Smooth muscle cell (in vitro differentiated cells): ENCODE measurements around the gene SIM1. TPM values are rescaled to one million over a fixed set of nuclear protein-coding genes. Genes with fewer than 3 reads are reported as not detected.

Experiments
- DNase-seq: peaks from one replicate; lab custom pipeline; 2025; ENCODE audit not compliant: unreplicated experiment; lab: John Stamatoyannopoulos, UW
- H2AFZ ChIP-seq: fragments of 200-600 bp; sonication (generic); 2 replicates; pipeline ENCODE4 v1.6.0; 2016; ENCODE audit warnings: antibody characterized with exemption, low read depth, mild to moderate bottlenecking
- H3F3A ChIP-seq: fragments of 200-600 bp; sonication (generic); 2 replicates; pipeline ENCODE4 v1.6.0; 2017; ENCODE audit warnings: antibody characterized with exemption, low read depth
- H3K27ac ChIP-seq: fragments of 200-600 bp; sonication (generic); 2 replicates; pipeline ENCODE4 v1.5.1; 2016; ENCODE audit warnings: low read depth, mild to moderate bottlenecking
- H3K27me3 ChIP-seq: fragments of 200-600 bp; sonication (generic); 2 replicates; pipeline ENCODE4 v1.6.1; 2016; ENCODE audit warnings: low read depth, mild to moderate bottlenecking
- H3K36me3 ChIP-seq: fragments of 200-600 bp; sonication (generic); 2 replicates; pipeline ENCODE4 v1.5.1; 2016; ENCODE audit warnings: low read depth
- H3K4me1 ChIP-seq: fragments of 200-600 bp; sonication (generic); 2 replicates; pipeline ENCODE4 v1.5.1; 2016; ENCODE audit warnings: low read depth
- H3K4me2 ChIP-seq: fragments of 200-600 bp; sonication (generic); 2 replicates; pipeline ENCODE4 v1.6.0; 2016; ENCODE audit warnings: mild to moderate bottlenecking
- H3K4me3 ChIP-seq: fragments of 200-600 bp; sonication (generic); 2 replicates; pipeline ENCODE4 v1.5.1; 2016; ENCODE audit warnings: mild to moderate bottlenecking
- H3K79me2 ChIP-seq: fragments of 200-600 bp; sonication (generic); 2 replicates; pipeline ENCODE4 v1.6.0; 2016; ENCODE audit warnings: low read depth, mild to moderate bottlenecking
- H3K9ac ChIP-seq: fragments of 200-600 bp; sonication (generic); 2 replicates; pipeline ENCODE4 v1.6.0; 2016; ENCODE audit warnings: low read depth
- H3K9me3 ChIP-seq: fragments of 200-600 bp; sonication (generic); replicated peaks from 2 replicates; pipeline ENCODE4 v1.5.1; 2016; ENCODE audit warnings: low read depth
- H4K20me1 ChIP-seq: fragments of 200-600 bp; sonication (generic); 2 replicates; pipeline ENCODE4 v1.6.0; 2016; ENCODE audit warnings: low read depth
- CTCF ChIP-seq: fragments of 200-600 bp; sonication (generic); IDR thresholded peaks from 2 replicates; pipeline ENCODE4 v1.5.1; 2017; ENCODE audit warnings: borderline replicate concordance, mild to moderate bottlenecking, antibody characterized with exemption; ENCODE audit not compliant: insufficient read depth, poor library complexity, severe bottlenecking
- WGBS: methylation state at CpG from one replicate; pipeline ENCODE4 v1.1.7; 2016; ENCODE audit warnings: low lambda C conversion rate; 5-methylcytosine and 5-hydroxymethylcytosine counted together
- polyA plus RNA-seq: library from polyadenylated mRNA; unstranded; fragments of >200 nt; fragmentation: Nextera tagmentation; extraction: Ambion mirVana; gene quantifications from 2 replicates; pipeline ENCODE4 v1.2.1, GENCODE V29; 2016
- total RNA-seq: library from RNA; depleted of rRNA; stranded (reverse); fragments of >200 nt; gene quantifications from 2 replicates; pipeline ENCODE4 v1.2.3, GENCODE V29; 2014

SIM1 gene
- total and polyA plus RNA-seq, 2 experiments from 2014 or later, result not detected

DNA sequence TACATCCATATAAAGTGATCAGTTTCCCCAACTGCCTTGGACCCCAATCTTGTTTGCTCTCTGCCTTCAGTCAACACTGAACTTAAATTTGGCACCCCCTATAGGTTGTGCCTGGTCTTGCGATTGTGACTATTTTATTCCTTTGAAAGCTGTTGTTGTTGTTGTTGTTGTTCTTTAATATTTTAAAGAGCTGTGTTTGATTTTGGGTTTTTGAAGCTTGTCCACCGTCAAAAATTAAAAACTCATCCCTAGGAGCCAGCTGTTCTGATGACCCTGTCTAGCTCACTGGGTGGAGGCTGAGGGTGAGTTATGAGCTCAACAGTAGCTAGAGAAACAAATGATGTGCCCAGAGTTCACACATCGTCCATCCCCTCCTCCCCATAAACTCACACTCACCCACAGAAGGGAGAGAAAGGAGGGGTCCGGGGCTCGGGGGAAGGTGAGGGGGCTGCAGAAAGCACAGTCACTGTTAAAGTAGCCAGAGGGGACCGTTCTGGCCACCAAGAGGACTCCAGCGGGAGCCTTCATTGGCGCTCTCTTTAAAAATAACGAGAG lies 4.0 kb downstream of the SIM1 start:
- H3K9me3 ChIP-seq, result no peaks in the 10 kb centered on the region
- H3F3A ChIP-seq, result no peaks in the 10 kb centered on the region
- no peak overlapping the region for H3K4me3 ChIP-seq
- H3K27me3 ChIP-seq, result peaks cover 100% of the 10 kb centered on the region
- no peak overlapping the region for H3K9ac ChIP-seq
- H2AFZ ChIP-seq, result no peak overlapping the region
- H3K79me2 ChIP-seq, result no peaks in the 10 kb centered on the region
- H3K4me1 ChIP-seq, result peaks cover 21% of the 10 kb centered on the region
- DNase-seq, result no peak
- TF ChIP-seq CTCF, result peak; percentile 48
- no peaks in the 10 kb centered on the region for H4K20me1 ChIP-seq
- no peak overlapping the region for H3K4me2 ChIP-seq
- no peaks in the 10 kb centered on the region for H3K36me3 ChIP-seq
- H3K27ac ChIP-seq, result no peak overlapping the region
- 3% methylated on average over 8 of the region's 9 CpGs for WGBS

- Histone ChIP-seq H3K4me1 (peaks cover 22% of the 10 kb centered on the region), H3K27ac (no peak overlapping the region), H3K27me3 (peaks cover 100% of the 10 kb centered on the region), H3K9ac (no peak overlapping the region), H4K20me1 (no peaks in the 10 kb centered on the region), H3F3A (no peaks in the 10 kb centered on the region), H3K4me2 (no peak overlapping the region), H3K36me3 (no peaks in the 10 kb centered on the region), H3K9me3 (no peaks in the 10 kb centered on the region), H2AFZ (no peak overlapping the region), H3K4me3 (no peak overlapping the region), H3K79me2 (no peaks in the 10 kb centered on the region)
- no peak for TF ChIP-seq CTCF
- no peak for DNase-seq
Measured at GRCh38 chr6:100459592-100460184, 5.0 kb downstream of the SIM1 start.

GRCh38 chr6:100458841-100459591 lies 5.7 kb downstream of the SIM1 start:
- WGBS, result 17% methylated on average over 10 of the region's 10 CpGs
- no peak overlapping the region for H3K4me3 ChIP-seq
- no peak for TF ChIP-seq CTCF
- no peak overlapping the region for H3K9ac ChIP-seq
- no peaks in the 10 kb centered on the region for H4K20me1 ChIP-seq
- no peak overlapping the region for H3K4me2 ChIP-seq
- peaks cover 21% of the 10 kb centered on the region for H3K4me1 ChIP-seq
- no peaks in the 10 kb centered on the region for H3K79me2 ChIP-seq
- H3F3A ChIP-seq, result no peaks in the 10 kb centered on the region
- peaks cover 100% of the 10 kb centered on the region for H3K27me3 ChIP-seq
- no peak for DNase-seq
- H3K9me3 ChIP-seq, result no peaks in the 10 kb centered on the region
- no peaks in the 10 kb centered on the region for H3K36me3 ChIP-seq
- no peak overlapping the region for H3K27ac ChIP-seq
- no peak overlapping the region for H2AFZ ChIP-seq
